SK-N-SH treated with all-trans-retinoic acid at 6 μM for 48 hours (cell line): ENCODE measurements around the gene GAST.

Experiments used
- ATAC-seq: fragments of 200-7000 bp; cut with Tn5 transposase; 3 replicates; pipeline ENCODE4 v1.9.1; 2020; ENCODE audit warnings: mild to moderate bottlenecking, moderate library complexity
- ARNTL ChIP-seq: fragments of 450-650 bp; formaldehyde crosslinking; IDR thresholded peaks from 2 replicates; pipeline ENCODE4 v1.5.0; 2020; ENCODE audit warnings: low read depth, mild to moderate bottlenecking, moderate library complexity, borderline replicate concordance
- BACH2 ChIP-seq: fragments of 250-450 bp; sonication (Bioruptor Pico); IDR thresholded peaks from 2 replicates; pipeline ENCODE4 v1.9.0; 2021; ENCODE audit warnings: mild to moderate bottlenecking, borderline replicate concordance
- CSDC2 ChIP-seq: fragments of 250-450 bp; sonication (Bioruptor Pico); IDR thresholded peaks from 2 replicates; pipeline ENCODE4 v1.5.0; 2020; ENCODE audit warnings: mild to moderate bottlenecking, moderate library complexity
- CSRNP3 ChIP-seq: fragments of 250-450 bp; sonication (Bioruptor Pico); IDR thresholded peaks from 2 replicates; pipeline ENCODE4 v1.5.1; 2021; ENCODE audit warnings: mild to moderate bottlenecking, moderate library complexity
- ESRRG ChIP-seq: fragments of 250-450 bp; sonication (Bioruptor Pico); IDR thresholded peaks from 2 replicates; pipeline ENCODE4 v1.6.1; 2021; ENCODE audit warnings: mild to moderate bottlenecking
- GLIS3 ChIP-seq: fragments of 250-450 bp; sonication (Bioruptor Pico); IDR thresholded peaks from 2 replicates; pipeline ENCODE4 v1.5.0; 2020; ENCODE audit warnings: mild to moderate bottlenecking, moderate library complexity
- ISL1 ChIP-seq: fragments of 250-450 bp; sonication (Bioruptor Pico); IDR thresholded peaks from 2 replicates; pipeline ENCODE4 v2.1.2; 2022; ENCODE audit warnings: mild to moderate bottlenecking, moderate library complexity
- OSR1 ChIP-seq: fragments of 250-450 bp; sonication (Bioruptor Pico); IDR thresholded peaks from 2 replicates; pipeline ENCODE4 v1.8.0; 2022; ENCODE audit warnings: moderate library complexity, mild to moderate bottlenecking, inconsistent platforms
- PPARA ChIP-seq: fragments of 250-450 bp; sonication (Bioruptor Pico); IDR thresholded peaks from 2 replicates; pipeline ENCODE4 v1.5.0; 2020; ENCODE audit warnings: mild to moderate bottlenecking, borderline replicate concordance
- RARB ChIP-seq: fragments of 250-450 bp; sonication (Bioruptor Pico); IDR thresholded peaks from 2 replicates; pipeline ENCODE4 v1.8.0; 2021; ENCODE audit warnings: mild to moderate bottlenecking, moderate library complexity
- TCF4 ChIP-seq: fragments of 250-450 bp; sonication (Bioruptor Pico); IDR thresholded peaks from 2 replicates; pipeline ENCODE4 v1.8.0; 2021; ENCODE audit warnings: mild to moderate bottlenecking, moderate library complexity, borderline replicate concordance
- TOX ChIP-seq: fragments of 250-450 bp; sonication (Bioruptor Pico); IDR thresholded peaks from 2 replicates; pipeline ENCODE4 v1.8.0; 2021; ENCODE audit warnings: mild to moderate bottlenecking, moderate library complexity, borderline replicate concordance
- TSHZ2 ChIP-seq: fragments of 250-450 bp; sonication (Bioruptor Pico); IDR thresholded peaks from 2 replicates; pipeline ENCODE4 v1.5.0; 2020; ENCODE audit warnings: mild to moderate bottlenecking, moderate library complexity
- ZC3H10 ChIP-seq: fragments of 250-450 bp; sonication (Bioruptor Pico); IDR thresholded peaks from 2 replicates; pipeline ENCODE4 v1.5.1; 2021; ENCODE audit warnings: mild to moderate bottlenecking, moderate library complexity
- ZFP3 ChIP-seq: fragments of 250-450 bp; sonication (Bioruptor Pico); IDR thresholded peaks from 2 replicates; pipeline ENCODE4 v1.5.0; 2020; ENCODE audit warnings: mild to moderate bottlenecking, moderate library complexity
- ZFP30 ChIP-seq: fragments of 450-650 bp; formaldehyde crosslinking; IDR thresholded peaks from 2 replicates; pipeline ENCODE4 v1.5.0; 2022; ENCODE audit warnings: mild to moderate bottlenecking, moderate library complexity
- ZNF565 ChIP-seq: fragments of 450-650 bp; formaldehyde crosslinking; conservative IDR thresholded peaks from 2 replicates; pipeline ENCODE4 v1.5.0; 2020; ENCODE audit warnings: low read depth, mild to moderate bottlenecking, moderate library complexity
- ZNF70 ChIP-seq: fragments of 450-650 bp; formaldehyde crosslinking; IDR thresholded peaks from 2 replicates; pipeline ENCODE4 v1.5.0; 2020; ENCODE audit warnings: mild to moderate bottlenecking, moderate library complexity
- ZNF8 ChIP-seq: fragments of 450-650 bp; formaldehyde crosslinking; IDR thresholded peaks from 2 replicates; pipeline ENCODE4 v1.5.0; 2020; ENCODE audit warnings: mild to moderate bottlenecking, moderate library complexity
- TF ChIP-seq, protein P1 (sequence below): fragments of 250-450 bp; sonication (Bioruptor Pico); IDR thresholded peaks from 2 replicates; pipeline ENCODE4 v1.8.0; 2021; ENCODE audit warnings: low read depth, mild to moderate bottlenecking, moderate library complexity, borderline replicate concordance
- TF ChIP-seq, protein P2 (sequence below): fragments of 250-450 bp; sonication (Bioruptor Pico); IDR thresholded peaks from 2 replicates; pipeline ENCODE4 v1.8.0; 2020; ENCODE audit warnings: mild to moderate bottlenecking, moderate library complexity, borderline replicate concordance

The GAST gene

GRCh38 chr17:41666708-41667279 lies 45.3 kb upstream of the GAST start:
- TF ChIP-seq, protein P1, sequence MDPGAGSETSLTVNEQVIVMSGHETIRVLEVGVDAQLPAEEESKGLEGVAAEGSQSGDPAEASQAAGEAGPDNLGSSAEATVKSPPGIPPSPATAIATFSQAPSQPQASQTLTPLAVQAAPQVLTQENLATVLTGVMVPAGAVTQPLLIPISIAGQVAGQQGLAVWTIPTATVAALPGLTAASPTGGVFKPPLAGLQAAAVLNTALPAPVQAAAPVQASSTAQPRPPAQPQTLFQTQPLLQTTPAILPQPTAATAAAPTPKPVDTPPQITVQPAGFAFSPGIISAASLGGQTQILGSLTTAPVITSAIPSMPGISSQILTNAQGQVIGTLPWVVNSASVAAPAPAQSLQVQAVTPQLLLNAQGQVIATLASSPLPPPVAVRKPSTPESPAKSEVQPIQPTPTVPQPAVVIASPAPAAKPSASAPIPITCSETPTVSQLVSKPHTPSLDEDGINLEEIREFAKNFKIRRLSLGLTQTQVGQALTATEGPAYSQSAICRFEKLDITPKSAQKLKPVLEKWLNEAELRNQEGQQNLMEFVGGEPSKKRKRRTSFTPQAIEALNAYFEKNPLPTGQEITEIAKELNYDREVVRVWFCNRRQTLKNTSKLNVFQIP (CRISPR knock-in tag) = no peak
- TF ChIP-seq ESRRG (CRISPR knock-in tag) = no peak
- no peak for TF ChIP-seq OSR1 (CRISPR knock-in tag)
- TF ChIP-seq ZC3H10 (CRISPR knock-in tag) = no peak
- no peak for TF ChIP-seq TOX
- TF ChIP-seq BACH2 (CRISPR knock-in tag) = no peak
- TF ChIP-seq ZNF70 = no peak
- no peak for TF ChIP-seq ARNTL (CRISPR knock-in tag)
- no peak for TF ChIP-seq TCF4 (CRISPR knock-in tag)
- TF ChIP-seq ISL1 (CRISPR knock-in tag) = no peak
- TF ChIP-seq GLIS3 (CRISPR knock-in tag) = no peak
- TF ChIP-seq ZFP30 = no peak
- TF ChIP-seq, protein P2, sequence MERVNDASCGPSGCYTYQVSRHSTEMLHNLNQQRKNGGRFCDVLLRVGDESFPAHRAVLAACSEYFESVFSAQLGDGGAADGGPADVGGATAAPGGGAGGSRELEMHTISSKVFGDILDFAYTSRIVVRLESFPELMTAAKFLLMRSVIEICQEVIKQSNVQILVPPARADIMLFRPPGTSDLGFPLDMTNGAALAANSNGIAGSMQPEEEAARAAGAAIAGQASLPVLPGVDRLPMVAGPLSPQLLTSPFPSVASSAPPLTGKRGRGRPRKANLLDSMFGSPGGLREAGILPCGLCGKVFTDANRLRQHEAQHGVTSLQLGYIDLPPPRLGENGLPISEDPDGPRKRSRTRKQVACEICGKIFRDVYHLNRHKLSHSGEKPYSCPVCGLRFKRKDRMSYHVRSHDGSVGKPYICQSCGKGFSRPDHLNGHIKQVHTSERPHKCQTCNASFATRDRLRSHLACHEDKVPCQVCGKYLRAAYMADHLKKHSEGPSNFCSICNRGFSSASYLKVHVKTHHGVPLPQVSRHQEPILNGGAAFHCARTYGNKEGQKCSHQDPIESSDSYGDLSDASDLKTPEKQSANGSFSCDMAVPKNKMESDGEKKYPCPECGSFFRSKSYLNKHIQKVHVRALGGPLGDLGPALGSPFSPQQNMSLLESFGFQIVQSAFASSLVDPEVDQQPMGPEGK (CRISPR knock-in tag) = no peak
- TF ChIP-seq TSHZ2 (CRISPR knock-in tag) = no peak
- no peak for TF ChIP-seq ZNF565 (CRISPR knock-in tag)
- no peak for TF ChIP-seq RARB (CRISPR knock-in tag)
- no peak for TF ChIP-seq PPARA (CRISPR knock-in tag)
- no peak for TF ChIP-seq ZFP3 (CRISPR knock-in tag)
- TF ChIP-seq CSDC2 (CRISPR knock-in tag) = no peak
- no peak for TF ChIP-seq ZNF8 (CRISPR knock-in tag)
- ATAC-seq = peak; percentile 81

DNA sequence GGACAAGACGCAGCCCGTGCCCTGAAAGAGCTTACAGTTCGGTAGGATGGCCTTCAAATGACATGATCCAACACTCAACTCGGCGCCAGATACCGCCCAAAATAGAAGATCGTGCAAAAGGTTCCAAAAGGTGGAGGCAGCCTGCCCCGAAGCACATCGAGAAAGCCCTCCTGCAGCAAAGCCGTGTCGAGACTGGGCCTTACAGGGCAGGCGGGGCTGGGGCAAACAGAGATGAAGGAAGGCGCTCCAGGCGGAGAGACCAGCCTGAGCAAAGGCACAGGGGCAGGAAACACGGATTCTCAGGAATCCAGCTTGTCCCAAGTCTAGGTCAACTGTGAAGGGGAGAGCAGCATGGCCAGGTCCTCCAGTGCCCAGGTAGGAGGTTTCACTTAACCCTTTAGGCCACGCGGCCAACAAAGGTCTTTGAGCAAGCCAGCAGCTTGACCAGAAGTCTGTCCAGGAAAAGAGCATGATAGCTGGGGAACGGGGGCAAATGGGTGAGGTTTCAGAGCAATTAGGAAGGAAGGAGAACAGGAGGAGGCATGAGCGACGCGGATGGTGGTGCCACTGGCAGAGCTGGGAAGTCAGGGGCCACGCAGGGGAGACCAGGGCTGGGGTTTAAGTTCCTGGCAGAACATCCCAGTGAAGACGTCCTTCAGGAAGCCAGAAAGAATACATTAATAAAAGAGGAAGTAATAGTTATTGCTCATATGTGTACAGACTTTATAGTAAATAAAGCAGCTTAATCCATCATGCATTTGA lies 44.7 kb upstream of the GAST start:
- TF ChIP-seq TSHZ2 (CRISPR knock-in tag) (no peak), CSDC2 (CRISPR knock-in tag) (no peak), GLIS3 (CRISPR knock-in tag) (no peak), BACH2 (CRISPR knock-in tag) (no peak), CSRNP3 (CRISPR knock-in tag) (no peak), ZNF8 (CRISPR knock-in tag) (no peak), TOX (no peak)
- no peak for ATAC-seq
